ENCODE measurements around the gene RHBDD1.
A peak's percentile ranks its signal among the peaks of the same experiment; 100 is the strongest.

Gene RHBDD1

GRCh38 chr2:226984750-226985582, 149.1 kb downstream of the RHBDD1 start:
- Histone ChIP-seq H4K8ac (ENCODE audit: low read depth, low read length) (no peak overlapping the region), H3K9me3 (replicated peaks in 1 of 2; ENCODE audit: control insufficient read depth in 2 of 2, insufficient read depth in 1 of 2, low read depth in 1 of 2, low read length in 2 of 2) (no peaks in the 10 kb centered on the region), H3K27me3 (ENCODE audit: control insufficient read depth in 3 of 3, insufficient read depth in 3 of 3, low read depth in 1 of 3, low read length in 3 of 3) (no peaks in the 10 kb centered on the region), H3K36me3 (replicated peaks in 1 of 2; ENCODE audit: control insufficient read depth in 2 of 2, insufficient read depth in 2 of 2, low read length in 2 of 2) (no peaks in the 10 kb centered on the region), H3K9ac (ENCODE audit: low read depth, low read length, poor library complexity) (no peak overlapping the region), H3K14ac (ENCODE audit: low read length) (no peak overlapping the region), H3K4me2 (ENCODE audit: insufficient read depth, low read length, poor library complexity, severe bottlenecking) (no peak overlapping the region), H2BK15ac (ENCODE audit: low read length) (no peak overlapping the region), H2AK5ac (ENCODE audit: low read depth, low read length) (no peak overlapping the region), H3K27ac (replicated peaks; ENCODE audit: low read length) (no peak overlapping the region), H3K79me1 (ENCODE audit: low read depth, low read length) (no peaks in the 10 kb centered on the region), H3K4ac (ENCODE audit: low read length) (no peak overlapping the region), H2BK12ac (ENCODE audit: low read length) (no peak overlapping the region), H2AFZ (ENCODE audit: low read length) (peak overlapping the region; percentile 54), H2BK120ac (ENCODE audit: low read depth, low read length) (no peak overlapping the region), H3K4me3 (ENCODE audit: low read length in 2 of 2) (no peak overlapping the region), H3K4me1 (ENCODE audit: control insufficient read depth in 2 of 2, insufficient read depth in 1 of 2, low read depth in 1 of 2, low read length in 2 of 2) (peaks cover 2 to 8% of the 10 kb centered on the region in 2 donors), H2BK5ac (ENCODE audit: low read length) (no peak overlapping the region), H3K18ac (ENCODE audit: low read length) (no peak overlapping the region), H3K23ac (ENCODE audit: low read depth, low read length, poor library complexity) (no peak overlapping the region), H4K91ac (ENCODE audit: low read depth, low read length, poor library complexity) (no peak overlapping the region)
- peak; percentile 57 for DNase-seq (ENCODE audit: low spot score)
- no CpG with 5 or more reads among the region's 8 CpGs for WGBS, 2 donors (ENCODE audit: extremely low coverage in 2 of 2, insufficient read length in 2 of 2, insufficient replicate concordance in 1 of 2)

DNA sequence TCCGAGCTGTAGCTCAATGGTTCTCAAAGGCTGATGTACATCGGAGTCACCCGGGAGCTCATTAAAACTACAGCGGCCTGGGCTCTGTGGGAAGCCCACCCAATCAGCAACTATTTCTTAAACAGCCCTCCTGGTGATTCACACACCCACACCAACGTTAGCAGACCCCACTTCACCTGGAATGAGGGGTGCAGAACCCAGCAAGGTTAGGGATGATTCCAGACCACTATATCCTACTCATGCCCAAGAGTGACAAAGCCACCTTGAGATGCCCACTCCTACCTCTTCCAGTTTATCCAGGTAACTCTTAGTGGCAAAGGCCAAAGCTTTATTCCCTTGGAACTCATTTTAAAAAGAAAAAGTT, 149.7 kb downstream of the RHBDD1 start:
- Histone ChIP-seq H3K9ac (ENCODE audit: low read depth, low read length, poor library complexity) (no peak overlapping the region), H3K27ac (replicated peaks; ENCODE audit: low read length) (no peak overlapping the region), H4K91ac (ENCODE audit: low read depth, low read length, poor library complexity) (no peak overlapping the region), H3K14ac (ENCODE audit: low read length) (no peak overlapping the region), H3K23ac (ENCODE audit: low read depth, low read length, poor library complexity) (no peak overlapping the region), H3K18ac (ENCODE audit: low read length) (no peak overlapping the region), H2BK120ac (ENCODE audit: low read depth, low read length) (no peak overlapping the region), H3K9me3 (replicated peaks in 1 of 2; ENCODE audit: control insufficient read depth in 2 of 2, insufficient read depth in 1 of 2, low read depth in 1 of 2, low read length in 2 of 2) (no peaks in the 10 kb centered on the region), H2BK15ac (ENCODE audit: low read length) (no peak overlapping the region), H2AK5ac (ENCODE audit: low read depth, low read length) (no peak overlapping the region), H3K79me1 (ENCODE audit: low read depth, low read length) (no peaks in the 10 kb centered on the region), H2BK12ac (ENCODE audit: low read length) (no peak overlapping the region), H3K4me1 (ENCODE audit: control insufficient read depth in 2 of 2, insufficient read depth in 1 of 2, low read depth in 1 of 2, low read length in 2 of 2) (peaks cover 2 to 9% of the 10 kb centered on the region in 2 donors), H4K8ac (ENCODE audit: low read depth, low read length) (no peak overlapping the region), H3K36me3 (replicated peaks in 1 of 2; ENCODE audit: control insufficient read depth in 2 of 2, insufficient read depth in 2 of 2, low read length in 2 of 2) (no peaks in the 10 kb centered on the region), H3K27me3 (ENCODE audit: control insufficient read depth in 3 of 3, insufficient read depth in 3 of 3, low read depth in 1 of 3, low read length in 3 of 3) (no peaks in the 10 kb centered on the region), H3K4me2 (ENCODE audit: insufficient read depth, low read length, poor library complexity, severe bottlenecking) (no peak overlapping the region), H3K4me3 (ENCODE audit: low read length in 2 of 2) (no peak overlapping the region), H2BK5ac (ENCODE audit: low read length) (no peak overlapping the region), H3K4ac (ENCODE audit: low read length) (no peak overlapping the region), H2AFZ (ENCODE audit: low read length) (no peak overlapping the region)
- DNase-seq (ENCODE audit: low spot score): no peak
- no CpG with 5 or more reads among the region's 5 CpGs for WGBS, 2 donors (ENCODE audit: extremely low coverage in 2 of 2, insufficient read length in 2 of 2, insufficient replicate concordance in 1 of 2)

- no peaks in the 10 kb centered on the region for H3K9me3 ChIP-seq (replicated peaks in 1 of 2; ENCODE audit: control insufficient read depth in 2 of 2, insufficient read depth in 1 of 2, low read depth in 1 of 2, low read length in 2 of 2)
- no peak overlapping the region for H2BK15ac ChIP-seq (ENCODE audit: low read length)
- H3K27ac ChIP-seq (replicated peaks; ENCODE audit: low read length): no peak overlapping the region
- no peak overlapping the region for H4K8ac ChIP-seq (ENCODE audit: low read depth, low read length)
- H2BK5ac ChIP-seq (ENCODE audit: low read length): no peak overlapping the region
- no peak overlapping the region for H2AK5ac ChIP-seq (ENCODE audit: low read depth, low read length)
- H3K18ac ChIP-seq (ENCODE audit: low read length): no peak overlapping the region
- no peak overlapping the region for H2AFZ ChIP-seq (ENCODE audit: low read length)
- no peak overlapping the region for H3K4me2 ChIP-seq (ENCODE audit: insufficient read depth, low read length, poor library complexity, severe bottlenecking)
- H3K27me3 ChIP-seq (ENCODE audit: control insufficient read depth in 3 of 3, insufficient read depth in 3 of 3, low read depth in 1 of 3, low read length in 3 of 3): no peaks in the 10 kb centered on the region
- H2BK12ac ChIP-seq (ENCODE audit: low read length): no peak overlapping the region
- no peak for DNase-seq (ENCODE audit: low spot score)
- no peak overlapping the region for H3K4me3 ChIP-seq (ENCODE audit: low read length in 2 of 2)
- H3K23ac ChIP-seq (ENCODE audit: low read depth, low read length, poor library complexity): no peak overlapping the region
- WGBS, 2 donors (ENCODE audit: extremely low coverage in 2 of 2, insufficient read length in 2 of 2, insufficient replicate concordance in 1 of 2): no CpG with 5 or more reads among the region's 2 CpGs
- no peak overlapping the region for H4K91ac ChIP-seq (ENCODE audit: low read depth, low read length, poor library complexity)
- H3K36me3 ChIP-seq (replicated peaks in 1 of 2; ENCODE audit: control insufficient read depth in 2 of 2, insufficient read depth in 2 of 2, low read length in 2 of 2): peaks cover 2 to 9% of the 10 kb centered on the region in 2 donors
- H3K9ac ChIP-seq (ENCODE audit: low read depth, low read length, poor library complexity): no peak overlapping the region
- no peak overlapping the region for H2BK120ac ChIP-seq (ENCODE audit: low read depth, low read length)
- H3K79me1 ChIP-seq (ENCODE audit: low read depth, low read length): no peaks in the 10 kb centered on the region
- H3K4ac ChIP-seq (ENCODE audit: low read length): no peak overlapping the region
- H3K14ac ChIP-seq (ENCODE audit: low read length): no peak overlapping the region
- peaks cover 2 to 5% of the 10 kb centered on the region in 2 donors for H3K4me1 ChIP-seq (ENCODE audit: control insufficient read depth in 2 of 2, insufficient read depth in 1 of 2, low read depth in 1 of 2, low read length in 2 of 2)
Observed at GRCh38 chr2:226991663-226992062, 155.8 kb downstream of the RHBDD1 start.

GRCh38 chr2:226993171-226993570, 157.3 kb downstream of the RHBDD1 start:
- no peak overlapping the region for H2BK12ac ChIP-seq (ENCODE audit: low read length)
- no peak for DNase-seq (ENCODE audit: low spot score)
- peaks cover 1 to 4% of the 10 kb centered on the region in 2 donors for H3K4me1 ChIP-seq (ENCODE audit: control insufficient read depth in 2 of 2, insufficient read depth in 1 of 2, low read depth in 1 of 2, low read length in 2 of 2)
- no peak overlapping the region for H2BK5ac ChIP-seq (ENCODE audit: low read length)
- no peak overlapping the region for H2BK15ac ChIP-seq (ENCODE audit: low read length)
- H2BK120ac ChIP-seq (ENCODE audit: low read depth, low read length): no peak overlapping the region
- no peaks in the 10 kb centered on the region for H3K9me3 ChIP-seq (replicated peaks in 1 of 2; ENCODE audit: control insufficient read depth in 2 of 2, insufficient read depth in 1 of 2, low read depth in 1 of 2, low read length in 2 of 2)
- no peak overlapping the region for H3K23ac ChIP-seq (ENCODE audit: low read depth, low read length, poor library complexity)
- no peaks in the 10 kb centered on the region for H3K79me1 ChIP-seq (ENCODE audit: low read depth, low read length)
- peaks cover 2 to 9% of the 10 kb centered on the region in 2 donors for H3K36me3 ChIP-seq (replicated peaks in 1 of 2; ENCODE audit: control insufficient read depth in 2 of 2, insufficient read depth in 2 of 2, low read length in 2 of 2)
- no peak overlapping the region for H3K4me3 ChIP-seq (ENCODE audit: low read length in 2 of 2)
- H3K14ac ChIP-seq (ENCODE audit: low read length): no peak overlapping the region
- H2AFZ ChIP-seq (ENCODE audit: low read length): no peak overlapping the region
- no peak overlapping the region for H3K4me2 ChIP-seq (ENCODE audit: insufficient read depth, low read length, poor library complexity, severe bottlenecking)
- no peak overlapping the region for H3K27ac ChIP-seq (replicated peaks; ENCODE audit: low read length)
- H3K27me3 ChIP-seq (ENCODE audit: control insufficient read depth in 3 of 3, insufficient read depth in 3 of 3, low read depth in 1 of 3, low read length in 3 of 3): no peaks in the 10 kb centered on the region
- no peak overlapping the region for H3K18ac ChIP-seq (ENCODE audit: low read length)
- no peak overlapping the region for H3K9ac ChIP-seq (ENCODE audit: low read depth, low read length, poor library complexity)
- WGBS, 2 donors (ENCODE audit: extremely low coverage in 2 of 2, insufficient read length in 2 of 2, insufficient replicate concordance in 1 of 2): no CpG with 5 or more reads among the region's 4 CpGs
- H4K91ac ChIP-seq (ENCODE audit: low read depth, low read length, poor library complexity): no peak overlapping the region
- no peak overlapping the region for H4K8ac ChIP-seq (ENCODE audit: low read depth, low read length)
- H3K4ac ChIP-seq (ENCODE audit: low read length): no peak overlapping the region
- H2AK5ac ChIP-seq (ENCODE audit: low read depth, low read length): no peak overlapping the region
